ENCODE data around the gene MUC22.

- TF ChIP-seq POLR2A (IDR thresholded peaks at IDR 0.05): no peak
- TF ChIP-seq, protein P1, sequence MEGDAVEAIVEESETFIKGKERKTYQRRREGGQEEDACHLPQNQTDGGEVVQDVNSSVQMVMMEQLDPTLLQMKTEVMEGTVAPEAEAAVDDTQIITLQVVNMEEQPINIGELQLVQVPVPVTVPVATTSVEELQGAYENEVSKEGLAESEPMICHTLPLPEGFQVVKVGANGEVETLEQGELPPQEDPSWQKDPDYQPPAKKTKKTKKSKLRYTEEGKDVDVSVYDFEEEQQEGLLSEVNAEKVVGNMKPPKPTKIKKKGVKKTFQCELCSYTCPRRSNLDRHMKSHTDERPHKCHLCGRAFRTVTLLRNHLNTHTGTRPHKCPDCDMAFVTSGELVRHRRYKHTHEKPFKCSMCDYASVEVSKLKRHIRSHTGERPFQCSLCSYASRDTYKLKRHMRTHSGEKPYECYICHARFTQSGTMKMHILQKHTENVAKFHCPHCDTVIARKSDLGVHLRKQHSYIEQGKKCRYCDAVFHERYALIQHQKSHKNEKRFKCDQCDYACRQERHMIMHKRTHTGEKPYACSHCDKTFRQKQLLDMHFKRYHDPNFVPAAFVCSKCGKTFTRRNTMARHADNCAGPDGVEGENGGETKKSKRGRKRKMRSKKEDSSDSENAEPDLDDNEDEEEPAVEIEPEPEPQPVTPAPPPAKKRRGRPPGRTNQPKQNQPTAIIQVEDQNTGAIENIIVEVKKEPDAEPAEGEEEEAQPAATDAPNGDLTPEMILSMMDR (IDR thresholded peaks at IDR 0.05): no peak
- TF ChIP-seq EP300 (IDR thresholded peaks at IDR 0.05): no peak
Observed at GRCh38 chr6:30974490-30975252, 35.6 kb upstream of the MUC22 start.
